Gastroesophageal sphincter (tissue), 3 donors: ENCODE results near the gene HERC5.

Experiments used
- EP300 ChIP-seq: sonication (generic); formaldehyde crosslinking; IDR thresholded peaks from one replicate; pipeline ENCODE4 v1.6.1; 2017; ENCODE audit warnings: antibody characterized with exemption, mild to moderate bottlenecking
- POLR2A ChIP-seq, 2 donors: fragments of 450-650 bp; IDR thresholded peaks; one replicate each; pipeline ENCODE4 v1.6.1; 2017; ENCODE audit warnings: antibody characterized with exemption in 2 of 2, mild to moderate bottlenecking in 2 of 2, moderate library complexity in 1 of 2
- POLR2AphosphoS5 ChIP-seq: sonication (generic); formaldehyde crosslinking; IDR thresholded peaks from one replicate; pipeline ENCODE4 v1.6.1; 2017; ENCODE audit warnings: antibody characterized with exemption
- TF ChIP-seq, protein P1 (sequence below), 4 experiments: fragments of 200-600 bp in 2 of 4; fragments of 450-650 bp in 2 of 4; sonication (generic) in 1 of 4; IDR thresholded peaks; one replicate each; pipeline ENCODE4 v1.5.1; 2017 to 2019; ENCODE audit warnings: antibody characterized with exemption in 4 of 4, mild to moderate bottlenecking in 2 of 4, moderate library complexity in 2 of 4

DNA sequence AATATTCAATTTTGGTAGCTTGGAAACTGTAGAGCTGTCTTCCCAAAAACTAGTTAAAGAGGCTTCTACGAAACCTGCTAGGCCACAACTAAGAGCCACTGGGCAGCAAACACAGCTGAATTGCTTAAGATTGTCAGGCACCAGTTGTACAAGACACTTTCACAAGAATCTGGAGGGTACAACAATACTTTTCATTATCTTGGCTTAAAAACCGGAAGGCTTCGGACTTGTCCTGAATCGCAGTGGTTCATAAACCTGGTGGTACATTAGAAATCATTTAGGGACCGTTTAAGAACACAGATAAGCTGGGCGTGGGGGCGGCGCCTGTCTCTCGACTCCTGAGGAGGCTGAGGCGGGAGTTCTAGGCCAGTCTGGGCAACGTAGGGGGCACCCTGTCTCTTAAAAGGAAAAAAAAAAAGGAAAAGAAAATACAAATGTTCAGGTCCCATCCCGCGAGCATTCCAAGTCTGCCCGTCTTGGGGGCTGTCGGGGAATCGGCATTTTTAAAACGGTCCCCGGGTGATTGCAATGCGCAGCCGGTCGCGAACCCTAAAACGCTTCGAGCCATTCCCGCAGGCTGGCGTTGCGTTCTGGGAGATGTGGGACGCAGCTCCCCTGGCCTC is 65.9 kb downstream of the HERC5 start:
- TF ChIP-seq, protein P1, sequence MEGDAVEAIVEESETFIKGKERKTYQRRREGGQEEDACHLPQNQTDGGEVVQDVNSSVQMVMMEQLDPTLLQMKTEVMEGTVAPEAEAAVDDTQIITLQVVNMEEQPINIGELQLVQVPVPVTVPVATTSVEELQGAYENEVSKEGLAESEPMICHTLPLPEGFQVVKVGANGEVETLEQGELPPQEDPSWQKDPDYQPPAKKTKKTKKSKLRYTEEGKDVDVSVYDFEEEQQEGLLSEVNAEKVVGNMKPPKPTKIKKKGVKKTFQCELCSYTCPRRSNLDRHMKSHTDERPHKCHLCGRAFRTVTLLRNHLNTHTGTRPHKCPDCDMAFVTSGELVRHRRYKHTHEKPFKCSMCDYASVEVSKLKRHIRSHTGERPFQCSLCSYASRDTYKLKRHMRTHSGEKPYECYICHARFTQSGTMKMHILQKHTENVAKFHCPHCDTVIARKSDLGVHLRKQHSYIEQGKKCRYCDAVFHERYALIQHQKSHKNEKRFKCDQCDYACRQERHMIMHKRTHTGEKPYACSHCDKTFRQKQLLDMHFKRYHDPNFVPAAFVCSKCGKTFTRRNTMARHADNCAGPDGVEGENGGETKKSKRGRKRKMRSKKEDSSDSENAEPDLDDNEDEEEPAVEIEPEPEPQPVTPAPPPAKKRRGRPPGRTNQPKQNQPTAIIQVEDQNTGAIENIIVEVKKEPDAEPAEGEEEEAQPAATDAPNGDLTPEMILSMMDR (IDR thresholded peaks at IDR 0.05), result no peak
- TF ChIP-seq POLR2A (IDR thresholded peaks at IDR 0.05) (no peak), POLR2AphosphoS5 (no peak), EP300 (no peak)
